ENCODE measurements around the gene TSPYL2.
A peak's percentile ranks its signal among the peaks of the same experiment; 100 is the strongest.

Gene TSPYL2

GRCh38 chrX:53049127-53049517, 33.0 kb upstream of the TSPYL2 start:
- DNase-seq (ENCODE audit: low read depth in 2 of 2) = no peak
- H3K4me3 ChIP-seq (replicated peaks in 1 of 2; ENCODE audit: low read depth in 2 of 2, low read length in 2 of 2) = peak overlapping the region; percentile 65 to 66
- TF ChIP-seq CTCF (IDR thresholded peaks at IDR 0.05; ENCODE audit: low read depth, low read length) = no peak

DNA sequence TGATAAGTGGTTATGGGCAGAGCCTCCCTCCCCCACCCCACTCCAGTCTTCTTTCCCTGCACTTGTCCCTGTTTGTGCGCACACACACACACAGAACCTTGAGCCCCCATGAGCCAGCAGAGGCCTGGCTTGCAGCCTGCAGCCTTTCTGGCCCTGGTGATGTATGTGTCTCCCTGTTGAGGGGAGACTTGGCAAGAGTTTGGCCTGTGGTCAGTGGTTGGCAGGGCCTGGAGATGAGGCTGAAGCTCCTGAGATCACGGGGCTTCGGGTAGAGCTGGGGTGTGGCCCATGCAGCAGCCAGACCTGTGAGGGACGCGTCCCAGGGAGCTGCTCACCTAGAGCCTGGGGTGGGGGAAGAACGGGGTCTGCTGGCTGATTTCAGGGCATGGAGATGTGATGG, 31.3 kb upstream of the TSPYL2 start:
- DNase-seq (ENCODE audit: low read depth in 2 of 2) = peak in 1 of 2 donors; percentile 17
- no peak for TF ChIP-seq CTCF (IDR thresholded peaks at IDR 0.05; ENCODE audit: low read depth, low read length)
- no peak overlapping the region for H3K4me3 ChIP-seq (replicated peaks in 1 of 2; ENCODE audit: low read depth in 2 of 2, low read length in 2 of 2)

GRCh38 chrX:53055244-53055849, 26.8 kb upstream of the TSPYL2 start:
- DNase-seq (ENCODE audit: low read depth in 2 of 2) = no peak
- TF ChIP-seq CTCF (IDR thresholded peaks at IDR 0.05; ENCODE audit: low read depth, low read length) = no peak
- H3K4me3 ChIP-seq (replicated peaks in 1 of 2; ENCODE audit: low read depth in 2 of 2, low read length in 2 of 2) = no peak overlapping the region

- no peak for TF ChIP-seq CTCF (IDR thresholded peaks at IDR 0.05; ENCODE audit: low read depth, low read length)
- peak in 1 of 2 donors; percentile 12 for DNase-seq (ENCODE audit: low read depth in 2 of 2)
- no peak overlapping the region for H3K4me3 ChIP-seq (replicated peaks in 1 of 2; ENCODE audit: low read depth in 2 of 2, low read length in 2 of 2)
These were observed 25.9 kb upstream of the TSPYL2 start for GRCh38 chrX:53056292-53056691.

- no peak for TF ChIP-seq CTCF (IDR thresholded peaks at IDR 0.05; ENCODE audit: low read depth, low read length)
- no peak overlapping the region for H3K4me3 ChIP-seq (replicated peaks in 1 of 2; ENCODE audit: low read depth in 2 of 2, low read length in 2 of 2)
- DNase-seq (ENCODE audit: low read depth in 2 of 2) = no peak
These were observed 17.1 kb upstream of the TSPYL2 start for GRCh38 chrX:53065104-53065503.

- no peak for TF ChIP-seq CTCF (IDR thresholded peaks at IDR 0.05; ENCODE audit: low read depth, low read length)
- DNase-seq (ENCODE audit: low read depth in 2 of 2) = no peak
- H3K4me3 ChIP-seq (replicated peaks in 1 of 2; ENCODE audit: low read depth in 2 of 2, low read length in 2 of 2) = no peak overlapping the region
These were observed 11.1 kb upstream of the TSPYL2 start for GRCh38 chrX:53071064-53071463.
